GM23338 (cell line): ENCODE results near the gene FOXL2. TPM values are rescaled to one million over a fixed set of nuclear protein-coding genes. Genes with fewer than 3 reads are reported as not detected.

Source experiments
- ATAC-seq: fragments of 200-7000 bp; cut with Tn5 transposase; 3 replicates; pipeline ENCODE4 v1.9.1; 2020
- DNase-seq: peaks from one replicate; pipeline ENCODE4 v3.0.0-alpha.2; 2015; ENCODE audit warnings: low spot score
- H2AFZ ChIP-seq: fragments of 200-600 bp; sonication (generic); 2 replicates; pipeline ENCODE4 v1.8.0; 2016; ENCODE audit warnings: antibody characterized with exemption, mild to moderate bottlenecking, moderate library complexity
- H3F3A ChIP-seq: fragments of 200-600 bp; sonication (generic); replicated peaks from 2 replicates; pipeline ENCODE4 v1.8.0; 2017; ENCODE audit warnings: antibody characterized with exemption, mixed run types, low read depth
- H3K27ac ChIP-seq: fragments of 200-600 bp; sonication (generic); 2 replicates; pipeline ENCODE4 v1.6.1; 2016; ENCODE audit warnings: low read depth
- H3K27me3 ChIP-seq: fragments of 200-600 bp; sonication (generic); 2 replicates; pipeline ENCODE4 v1.8.0; 2016; ENCODE audit warnings: mild to moderate bottlenecking, mixed run types, moderate library complexity; ENCODE audit not compliant: insufficient read depth
- H3K36me3 ChIP-seq: fragments of 200-600 bp; sonication (generic); 2 replicates; pipeline ENCODE4 v1.8.0; 2016; ENCODE audit warnings: mild to moderate bottlenecking; ENCODE audit not compliant: insufficient read depth
- H3K4me1 ChIP-seq: fragments of 200-600 bp; sonication (generic); 2 replicates; pipeline ENCODE4 v1.8.0; 2016; ENCODE audit warnings: mild to moderate bottlenecking, moderate library complexity; ENCODE audit not compliant: insufficient read depth
- H3K4me2 ChIP-seq: fragments of 200-600 bp; sonication (generic); 2 replicates; pipeline ENCODE4 v1.7.1; 2017; ENCODE audit warnings: mixed run types
- H3K4me3 ChIP-seq: fragments of 200-600 bp; sonication (generic); 2 replicates; pipeline ENCODE4 v1.6.1; 2016; ENCODE audit warnings: mixed run types
- H3K79me2 ChIP-seq: fragments of 200-600 bp; sonication (generic); replicated peaks from 2 replicates; pipeline ENCODE4 v1.8.0; 2017; ENCODE audit warnings: mild to moderate bottlenecking; ENCODE audit not compliant: insufficient read depth
- H3K9me2 ChIP-seq: fragments of 200-600 bp; sonication (generic); 2 replicates; pipeline ENCODE4 v1.8.0; 2017; ENCODE audit not compliant: insufficient read depth
- H4K20me1 ChIP-seq: fragments of 200-600 bp; sonication (generic); replicated peaks from 2 replicates; pipeline ENCODE4 v1.8.0; 2017; ENCODE audit warnings: mild to moderate bottlenecking; ENCODE audit not compliant: insufficient read depth
- H3K27ac Mint-ChIP-seq: 2 replicates; pipeline ENCODE4 v1.8.0; 2020; ENCODE audit warnings: inconsistent platforms, mild to moderate bottlenecking, moderate library complexity, mixed read lengths
- H3K27me3 Mint-ChIP-seq: 3 replicates; pipeline ENCODE4 v1.8.0; 2022; ENCODE audit warnings: low read depth, mild to moderate bottlenecking, moderate library complexity, mixed read lengths, inconsistent platforms; ENCODE audit not compliant: insufficient read depth, poor library complexity
- H3K36me3 Mint-ChIP-seq: 3 replicates; pipeline ENCODE4 v1.8.0; 2021; ENCODE audit warnings: low read depth, mild to moderate bottlenecking, inconsistent platforms, moderate library complexity, mixed read lengths
- H3K4me1 Mint-ChIP-seq: 3 replicates; pipeline ENCODE4 v1.8.0; 2020; ENCODE audit warnings: mild to moderate bottlenecking, inconsistent platforms, mixed read lengths
- H3K4me3 Mint-ChIP-seq: 3 replicates; pipeline ENCODE4 v1.8.0; 2021; ENCODE audit warnings: moderate library complexity, mild to moderate bottlenecking, inconsistent platforms, mixed read lengths
- H3K9me3 Mint-ChIP-seq: 3 replicates; pipeline ENCODE4 v1.8.0; 2020; ENCODE audit warnings: moderate library complexity, mild to moderate bottlenecking, inconsistent platforms, mixed read lengths
- CREB1 ChIP-seq: fragments of 250-450 bp; sonication (Bioruptor Pico); IDR thresholded peaks from 2 replicates; pipeline ENCODE4 v1.5.0; 2020; ENCODE audit warnings: low read depth, mild to moderate bottlenecking, moderate library complexity
- CTCF ChIP-seq, 2 experiments: fragments of 200-600 bp in 1 of 2; sonication (generic) in 1 of 2; conservative IDR thresholded peaks; 2 replicates each; pipeline versions ENCODE4 v1.5.1 to v1.6.1; 2016 to 2017; ENCODE audit warnings: antibody characterized with exemption in 2 of 2, low read depth in 2 of 2, mild to moderate bottlenecking in 2 of 2, moderate library complexity in 1 of 2
- ETS1 ChIP-seq: IDR thresholded peaks from 2 replicates; pipeline ENCODE4 v1.6.1; 2016; ENCODE audit warnings: antibody characterized with exemption
- EZH2 ChIP-seq: fragments of 200-600 bp; sonication (generic); IDR thresholded peaks from one replicate; pipeline ENCODE4 v1.8.0; 2017; ENCODE audit warnings: antibody characterized with exemption, mild to moderate bottlenecking, low read depth; ENCODE audit not compliant: unreplicated experiment
- EZH2phosphoT487 ChIP-seq: fragments of 200-600 bp; sonication (generic); IDR thresholded peaks from one replicate; pipeline ENCODE4 v1.8.1; 2018; ENCODE audit warnings: antibody characterized with exemption; ENCODE audit not compliant: unreplicated experiment
- JUNB ChIP-seq: IDR thresholded peaks from one replicate; pipeline ENCODE4 v1.6.1; 2016; ENCODE audit warnings: antibody characterized with exemption; ENCODE audit not compliant: unreplicated experiment
- NANOG ChIP-seq: IDR thresholded peaks from 2 replicates; pipeline ENCODE4 v1.6.1; 2016; ENCODE audit warnings: antibody characterized with exemption, borderline replicate concordance
- POLR2AphosphoS5 ChIP-seq: IDR thresholded peaks from 2 replicates; pipeline ENCODE4 v1.6.1; 2016; ENCODE audit warnings: antibody characterized with exemption, low read depth
- REST ChIP-seq: IDR thresholded peaks from one replicate; pipeline ENCODE4 v1.6.1; 2018; ENCODE audit warnings: antibody characterized with exemption; ENCODE audit not compliant: unreplicated experiment
- STAT1 ChIP-seq: IDR thresholded peaks from one replicate; pipeline ENCODE4 v1.6.1; 2016; ENCODE audit warnings: antibody characterized with exemption; ENCODE audit not compliant: unreplicated experiment
- ZNF114 ChIP-seq: fragments of 250-450 bp; sonication (Bioruptor Pico); IDR thresholded peaks from 2 replicates; pipeline ENCODE4 v1.5.0; 2020; ENCODE audit warnings: mild to moderate bottlenecking, moderate library complexity
- ZNF331 ChIP-seq: fragments of 250-450 bp; sonication (Bioruptor Pico); IDR thresholded peaks from 2 replicates; pipeline ENCODE4 v1.5.0; 2020; ENCODE audit warnings: low read depth, mild to moderate bottlenecking, moderate library complexity
- ZNF462 ChIP-seq: fragments of 250-450 bp; sonication (Bioruptor Pico); IDR thresholded peaks from 2 replicates; pipeline ENCODE4 v1.5.0; 2020; ENCODE audit warnings: mild to moderate bottlenecking, moderate library complexity
- polyA plus RNA-seq: library from polyadenylated mRNA; unstranded; fragments of >200 nt; fragmentation: Nextera tagmentation; extraction: Ambion mirVana; gene quantifications from 2 replicates; pipeline ENCODE4 v1.2.1, GENCODE V29; 2016
- total RNA-seq: library from RNA; depleted of rRNA; stranded (reverse); fragments of >200 nt; shearing (Covaris generic); gene quantifications from 2 replicates; pipeline ENCODE4 v1.2.3, GENCODE V29; 2014

FOXL2 gene
- total and polyA plus RNA-seq, 2 experiments from 2014 or later, result 0.89 to 3.5 TPM

- Histone ChIP-seq H4K20me1 (no peaks in the 10 kb centered on the region), H3K4me3 (no peak overlapping the region), H3K27me3 (no peaks in the 10 kb centered on the region), H3K79me2 (no peaks in the 10 kb centered on the region), H3K27ac (no peak overlapping the region), H3K4me2 (no peak overlapping the region), H3F3A (no peaks in the 10 kb centered on the region), H3K36me3 (no peaks in the 10 kb centered on the region), H3K9me2 (no peaks in the 10 kb centered on the region), H3K4me1 (no peaks in the 10 kb centered on the region), H2AFZ (no peak overlapping the region)
- H3K36me3 Mint-ChIP-seq, result no peaks in the 10 kb centered on the region; the same call in 2 of the 3 replicates
- no peak for DNase-seq
- peaks cover 7% of the 10 kb centered on the region for H3K27me3 Mint-ChIP-seq
- ATAC-seq, result no peak
- TF ChIP-seq ZNF462 (CRISPR knock-in tag), result no peak
- no peak for TF ChIP-seq ZNF114
- no peak for TF ChIP-seq CREB1 (CRISPR knock-in tag)
- no peak for TF ChIP-seq REST
- TF ChIP-seq POLR2AphosphoS5, result no peak
- TF ChIP-seq STAT1, result no peak
- no peak for TF ChIP-seq JUNB
- no peak for TF ChIP-seq EZH2
- no peak for TF ChIP-seq ZNF331 (CRISPR knock-in tag)
- no peak for TF ChIP-seq NANOG
- no peak for TF ChIP-seq ETS1
- TF ChIP-seq EZH2phosphoT487, result no peak
- TF ChIP-seq CTCF (conservative IDR thresholded peaks at IDR 0.05; ENCODE audit: low read depth in 2 of 2), result no peak
- H3K4me3 Mint-ChIP-seq, result no peak overlapping the region
- H3K9me3 Mint-ChIP-seq, result no peaks in the 10 kb centered on the region; the same call in 2 of the 3 replicates
- H3K27ac Mint-ChIP-seq, result no peak overlapping the region
- no peaks in the 10 kb centered on the region for H3K4me1 Mint-ChIP-seq
Measured at GRCh38 chr3:138976047-138976446, 29.1 kb upstream of the FOXL2 start.
